HG03354 (cell line): ENCODE data around the gene ELP1.
"Not testable (repeated sequence)": the region's sequence is repeated elsewhere in the genome, so short reads cannot be mapped to it uniquely, and the experiment has no call there.

Experiments
- ATAC-seq: cut with Tn5 transposase; IDR thresholded peaks from one replicate; pipeline ENCODE4 v1.9.1; 2021; ENCODE audit warnings: mild to moderate bottlenecking; ENCODE audit not compliant: unreplicated experiment, poor library complexity, severe bottlenecking

Gene ELP1, protein sequence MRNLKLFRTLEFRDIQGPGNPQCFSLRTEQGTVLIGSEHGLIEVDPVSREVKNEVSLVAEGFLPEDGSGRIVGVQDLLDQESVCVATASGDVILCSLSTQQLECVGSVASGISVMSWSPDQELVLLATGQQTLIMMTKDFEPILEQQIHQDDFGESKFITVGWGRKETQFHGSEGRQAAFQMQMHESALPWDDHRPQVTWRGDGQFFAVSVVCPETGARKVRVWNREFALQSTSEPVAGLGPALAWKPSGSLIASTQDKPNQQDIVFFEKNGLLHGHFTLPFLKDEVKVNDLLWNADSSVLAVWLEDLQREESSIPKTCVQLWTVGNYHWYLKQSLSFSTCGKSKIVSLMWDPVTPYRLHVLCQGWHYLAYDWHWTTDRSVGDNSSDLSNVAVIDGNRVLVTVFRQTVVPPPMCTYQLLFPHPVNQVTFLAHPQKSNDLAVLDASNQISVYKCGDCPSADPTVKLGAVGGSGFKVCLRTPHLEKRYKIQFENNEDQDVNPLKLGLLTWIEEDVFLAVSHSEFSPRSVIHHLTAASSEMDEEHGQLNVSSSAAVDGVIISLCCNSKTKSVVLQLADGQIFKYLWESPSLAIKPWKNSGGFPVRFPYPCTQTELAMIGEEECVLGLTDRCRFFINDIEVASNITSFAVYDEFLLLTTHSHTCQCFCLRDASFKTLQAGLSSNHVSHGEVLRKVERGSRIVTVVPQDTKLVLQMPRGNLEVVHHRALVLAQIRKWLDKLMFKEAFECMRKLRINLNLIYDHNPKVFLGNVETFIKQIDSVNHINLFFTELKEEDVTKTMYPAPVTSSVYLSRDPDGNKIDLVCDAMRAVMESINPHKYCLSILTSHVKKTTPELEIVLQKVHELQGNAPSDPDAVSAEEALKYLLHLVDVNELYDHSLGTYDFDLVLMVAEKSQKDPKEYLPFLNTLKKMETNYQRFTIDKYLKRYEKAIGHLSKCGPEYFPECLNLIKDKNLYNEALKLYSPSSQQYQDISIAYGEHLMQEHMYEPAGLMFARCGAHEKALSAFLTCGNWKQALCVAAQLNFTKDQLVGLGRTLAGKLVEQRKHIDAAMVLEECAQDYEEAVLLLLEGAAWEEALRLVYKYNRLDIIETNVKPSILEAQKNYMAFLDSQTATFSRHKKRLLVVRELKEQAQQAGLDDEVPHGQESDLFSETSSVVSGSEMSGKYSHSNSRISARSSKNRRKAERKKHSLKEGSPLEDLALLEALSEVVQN (N-terminal part only)

DNA sequence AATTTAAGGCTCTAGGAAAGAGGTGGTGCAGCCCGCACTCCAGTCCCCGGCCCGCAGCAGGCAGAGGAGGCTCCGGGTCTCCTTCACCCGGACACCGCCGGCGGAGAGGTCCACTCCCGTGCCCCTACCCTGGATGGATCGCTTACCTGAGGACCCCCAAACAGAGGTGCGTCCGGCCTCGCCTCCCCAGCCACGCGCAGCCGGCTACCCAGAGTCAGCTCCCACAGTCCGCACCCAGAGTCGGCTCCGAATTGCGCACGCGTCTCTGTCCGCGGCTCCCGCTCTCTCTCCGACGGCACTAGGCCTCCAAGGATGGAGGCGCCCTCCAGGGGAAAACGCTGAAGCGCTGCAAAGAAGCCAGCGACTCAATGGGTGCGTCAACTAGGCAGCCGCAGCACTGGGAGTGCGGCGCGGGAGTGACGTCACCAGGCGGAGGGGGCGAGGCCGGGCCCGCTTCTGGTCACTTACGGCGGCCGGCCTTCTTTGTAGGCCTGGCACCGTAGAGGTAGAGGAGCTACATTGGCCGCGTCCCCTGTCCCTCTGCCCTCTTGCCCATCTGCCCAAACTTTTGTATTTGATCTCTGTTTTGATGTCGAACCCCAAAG, at the start of gene ELP1:
TSS of gene ELP1 (minus strand) at position 407 of the 605 bp plus-strand sequence. CDS start 2,978 bp downstream, outside the sequence.
- peak; percentile 89 for ATAC-seq

DNA sequence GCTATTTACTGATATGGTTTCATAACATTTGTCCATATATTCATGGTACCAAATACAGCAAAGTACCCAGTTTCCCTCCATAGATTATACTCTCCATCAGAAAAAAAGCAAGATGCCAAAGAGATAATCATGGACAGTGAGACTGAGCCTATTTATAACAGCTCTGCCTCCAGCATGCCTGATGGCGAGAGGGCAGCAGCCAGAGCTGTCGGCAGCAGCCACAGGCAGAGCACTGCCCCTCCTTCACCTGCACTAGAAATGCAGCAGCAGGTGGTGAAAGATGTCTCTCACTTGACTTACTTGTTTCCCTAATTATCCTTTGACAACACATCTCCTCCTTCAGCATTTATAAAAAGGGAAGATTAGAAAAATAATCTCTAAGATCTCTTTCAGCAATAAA, 47.0 kb upstream of the ELP1 start:
- ATAC-seq: no peak

DNA sequence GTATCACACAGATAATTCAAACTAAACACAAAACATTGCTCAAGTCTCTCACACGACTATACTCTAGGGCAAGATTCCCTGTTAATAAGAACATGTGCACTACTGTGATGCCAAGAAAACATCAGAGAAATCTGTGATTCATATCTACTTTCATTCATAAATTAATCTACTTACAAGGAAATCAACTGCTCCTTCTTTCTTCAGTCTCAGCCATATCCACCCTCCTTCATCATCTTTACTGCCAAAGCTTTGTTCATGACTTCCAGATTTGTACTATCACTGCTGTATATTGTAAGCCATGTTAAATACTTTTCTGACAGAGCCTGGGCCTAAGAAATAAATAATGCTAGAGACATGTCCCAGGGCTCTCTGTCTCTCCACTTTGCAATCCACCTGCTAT, 44.3 kb upstream of the ELP1 start:
- ATAC-seq: no peak

DNA sequence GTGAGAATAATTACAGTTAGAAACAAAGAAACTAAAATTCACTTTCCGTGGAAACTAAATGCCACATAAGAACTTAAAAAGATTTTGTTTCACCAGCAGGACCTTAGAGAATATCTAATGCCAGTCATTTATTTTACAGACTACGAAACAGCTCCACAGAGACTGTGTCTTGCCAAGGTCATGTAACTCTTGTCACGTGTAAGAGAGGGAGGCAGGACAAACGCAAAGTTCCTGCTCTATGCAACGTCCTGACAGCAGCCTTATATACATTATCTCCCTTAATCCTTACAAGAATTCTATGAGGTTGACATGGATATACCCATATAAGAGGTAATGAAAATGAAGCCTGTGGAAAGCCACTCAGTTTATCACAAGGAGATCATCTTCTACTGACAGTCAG, 40.0 kb upstream of the ELP1 start:
- ATAC-seq: no peak

DNA sequence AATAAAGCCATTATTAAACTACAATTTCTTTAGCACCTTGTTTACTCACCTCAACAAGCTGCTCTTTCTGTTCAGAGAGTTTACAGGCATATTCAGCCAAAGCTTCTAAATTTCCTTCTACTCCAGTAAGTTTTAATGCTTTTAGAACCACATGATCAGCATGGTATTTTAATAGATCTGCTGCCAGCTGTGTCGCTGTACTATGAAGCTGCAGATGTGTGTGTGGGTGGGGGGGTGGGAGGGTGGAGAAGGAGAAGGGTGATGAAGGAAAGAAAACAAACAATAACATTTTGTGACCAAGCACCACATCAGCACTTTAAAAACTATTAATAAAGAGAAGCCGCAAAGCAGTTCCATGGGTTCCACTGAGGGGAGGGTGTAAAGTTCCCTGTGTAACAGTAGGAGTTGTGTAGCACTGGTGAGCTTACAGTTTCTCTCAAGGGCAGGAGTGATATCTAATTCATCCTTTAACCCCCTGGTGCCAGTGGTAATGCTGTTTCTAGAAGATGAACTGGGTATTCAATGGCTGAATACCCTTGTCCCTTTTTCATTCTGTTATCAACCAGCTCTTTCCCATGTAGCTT, 38.8 kb upstream of the ELP1 start:
- ATAC-seq: no peak

DNA sequence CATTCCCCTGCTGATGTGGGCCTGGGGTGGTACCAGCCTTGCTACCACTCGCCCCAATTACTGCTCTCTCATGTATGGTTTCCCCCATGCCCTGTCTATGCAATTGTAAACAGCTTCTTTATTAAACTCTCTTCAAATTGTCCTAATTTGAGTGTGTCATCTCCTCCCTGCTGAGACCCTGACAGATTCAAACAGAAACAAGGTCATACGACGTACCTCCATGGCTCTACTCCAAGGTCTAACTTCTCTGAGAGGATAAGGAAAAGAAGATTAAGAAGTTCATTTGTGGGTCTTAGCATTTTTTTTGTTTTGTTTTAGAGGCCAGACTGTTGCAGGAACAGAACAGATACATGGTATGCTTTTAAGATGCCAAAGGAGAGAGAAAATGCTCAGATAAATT, 38.3 kb upstream of the ELP1 start:
- no peak for ATAC-seq

DNA sequence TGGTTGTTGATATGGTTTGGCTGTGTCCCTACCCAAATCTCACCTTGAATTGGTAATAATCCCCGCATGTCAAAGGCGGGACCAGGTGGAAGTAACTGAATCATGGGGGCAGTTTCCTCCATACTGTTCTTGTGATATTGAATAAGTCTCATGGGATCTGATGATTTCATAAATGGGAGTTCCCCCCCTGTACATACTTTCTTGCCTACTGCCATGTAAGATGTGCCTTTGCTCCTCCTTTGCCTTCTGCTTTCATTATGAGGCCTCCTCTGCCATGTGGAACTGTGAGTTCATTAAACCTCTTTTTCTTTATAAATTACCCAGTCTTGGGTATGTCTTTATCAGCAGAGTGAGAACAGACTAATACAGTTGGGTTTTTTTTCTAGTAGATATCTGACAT, 37.5 kb upstream of the ELP1 start:
- not testable (repeated sequence) for ATAC-seq

DNA sequence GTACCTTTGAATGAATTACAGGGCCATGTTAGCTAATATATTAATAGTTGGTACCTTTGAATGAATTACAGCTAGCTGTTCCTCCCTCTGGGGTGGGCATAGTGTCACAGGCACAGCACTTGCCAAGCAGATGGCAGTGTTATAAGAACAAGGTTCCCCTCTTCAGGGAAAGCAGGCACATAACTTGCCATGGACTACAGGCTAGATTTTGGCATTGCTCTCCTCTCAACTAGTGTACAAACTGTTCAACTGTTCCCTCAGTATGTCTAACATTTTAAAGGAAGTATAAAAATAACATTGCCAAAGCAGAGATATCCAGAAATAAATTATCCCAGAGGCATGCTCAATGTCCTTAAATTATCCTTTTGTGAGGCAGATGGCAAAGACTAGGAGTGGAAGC, 34.0 kb upstream of the ELP1 start:
- ATAC-seq: no peak

DNA sequence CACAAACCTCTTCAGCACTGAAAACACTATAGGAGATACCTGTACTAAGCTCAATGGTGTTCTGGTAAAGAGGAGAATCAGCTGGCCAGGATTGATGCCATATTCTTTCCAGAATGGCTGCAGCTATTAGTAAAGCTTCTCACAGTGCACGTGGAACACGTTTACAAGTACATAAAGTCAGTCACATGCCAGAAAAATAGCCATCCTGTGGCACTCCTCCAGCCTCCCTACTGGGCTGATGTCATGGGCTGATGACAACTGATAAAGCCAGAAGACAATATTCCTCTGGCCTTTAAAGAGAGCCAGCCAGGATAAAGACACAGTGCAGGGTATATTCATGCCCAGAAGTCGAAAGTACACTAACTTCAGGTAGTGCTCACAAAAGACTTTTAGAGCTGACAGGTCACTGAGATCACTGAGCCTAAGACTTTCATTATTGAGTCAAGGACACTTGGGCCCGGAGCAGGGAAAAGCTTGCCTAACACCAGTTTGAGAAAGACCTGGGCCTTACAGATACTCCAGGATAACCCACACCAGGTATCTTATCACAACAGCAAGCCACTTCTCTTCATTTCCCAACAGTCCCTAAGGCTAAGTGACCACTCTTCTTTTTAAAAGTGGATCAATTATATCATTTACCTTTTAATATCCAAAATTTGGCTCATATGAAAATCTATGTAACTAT, 29.7 kb upstream of the ELP1 start:
- ATAC-seq: no peak

DNA sequence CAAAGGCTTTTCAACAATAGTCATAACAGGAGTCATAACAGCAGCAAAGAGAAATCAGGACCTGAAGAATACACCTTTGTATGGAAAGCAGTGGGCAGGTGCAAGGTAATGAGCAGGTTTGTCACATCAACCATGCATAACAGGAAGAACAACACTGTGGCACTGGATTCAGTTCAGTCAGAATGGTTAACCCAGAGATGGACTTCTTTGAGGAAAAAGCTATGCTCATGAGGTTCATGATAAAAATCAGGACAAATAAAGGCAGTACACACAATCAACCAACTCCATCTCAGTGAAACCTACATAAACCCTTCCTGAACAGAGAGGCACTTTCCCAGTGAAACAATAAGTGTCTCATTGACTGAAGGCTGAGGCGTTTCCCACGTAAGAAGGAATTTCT, 27.2 kb upstream of the ELP1 start:
- no peak for ATAC-seq

DNA sequence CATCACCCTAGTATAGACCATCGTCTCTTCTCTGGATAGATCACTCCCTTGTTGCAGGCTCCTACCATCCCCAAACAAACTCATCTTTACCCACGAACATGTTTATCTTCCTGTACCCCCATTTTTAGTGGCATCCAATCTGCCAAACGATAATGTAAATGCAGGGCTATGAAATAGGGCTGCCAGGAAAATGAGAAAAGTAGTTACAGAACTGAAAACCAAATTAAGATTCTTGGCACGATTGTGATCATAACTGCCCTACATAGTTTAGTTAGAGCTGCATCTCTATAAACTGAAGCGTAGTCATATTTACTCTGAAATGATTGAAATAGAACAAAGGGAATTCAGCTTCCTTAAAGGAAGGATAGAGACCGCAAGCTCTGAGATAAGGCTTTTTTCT, 26.4 kb upstream of the ELP1 start:
- ATAC-seq: no peak

DNA sequence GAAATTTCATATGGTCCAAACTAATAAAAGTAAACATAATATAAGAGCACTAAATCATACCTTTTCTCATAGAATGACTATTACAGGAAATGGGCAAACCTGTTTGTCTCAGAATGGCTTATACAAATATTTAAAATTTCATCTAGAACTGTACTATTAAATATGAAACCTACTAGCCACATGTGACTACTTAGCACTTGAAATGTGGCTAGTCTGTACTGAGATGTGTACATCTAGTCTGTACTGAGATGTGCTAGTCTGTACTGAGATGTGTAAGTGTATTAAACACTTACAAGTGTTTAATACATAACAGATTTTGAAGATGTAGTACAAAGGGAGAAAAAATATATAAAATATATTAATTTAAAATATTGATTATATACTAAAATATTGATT, 22.7 kb upstream of the ELP1 start:
- no peak for ATAC-seq

DNA sequence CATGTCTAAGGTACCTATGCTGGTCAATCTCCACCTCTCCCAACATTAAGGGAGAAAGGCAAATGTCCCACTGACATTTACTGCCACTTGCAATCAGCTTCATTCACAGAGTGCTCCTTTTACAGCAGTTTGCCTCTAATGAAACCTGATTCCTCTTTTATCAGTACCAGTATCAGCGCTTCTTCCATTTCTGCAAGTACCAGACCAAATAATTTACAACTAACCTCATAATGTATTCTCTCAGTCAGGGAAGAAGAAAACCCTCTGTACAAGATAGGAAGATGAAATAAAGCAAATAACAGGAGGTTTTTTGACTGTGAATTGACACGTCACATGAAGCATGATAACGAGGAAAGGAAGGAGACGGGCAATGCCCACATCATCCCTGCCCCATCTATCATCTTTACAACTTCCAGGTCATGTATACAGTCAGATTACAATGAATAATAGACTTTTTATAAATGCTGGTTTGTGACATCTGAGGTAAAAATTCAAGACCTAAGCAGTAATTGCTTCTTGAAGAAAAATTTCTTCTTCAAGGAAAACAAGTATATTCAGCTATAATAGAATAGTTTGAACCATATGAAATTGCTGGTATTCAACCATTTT, 22.2 kb upstream of the ELP1 start:
- no peak for ATAC-seq

DNA sequence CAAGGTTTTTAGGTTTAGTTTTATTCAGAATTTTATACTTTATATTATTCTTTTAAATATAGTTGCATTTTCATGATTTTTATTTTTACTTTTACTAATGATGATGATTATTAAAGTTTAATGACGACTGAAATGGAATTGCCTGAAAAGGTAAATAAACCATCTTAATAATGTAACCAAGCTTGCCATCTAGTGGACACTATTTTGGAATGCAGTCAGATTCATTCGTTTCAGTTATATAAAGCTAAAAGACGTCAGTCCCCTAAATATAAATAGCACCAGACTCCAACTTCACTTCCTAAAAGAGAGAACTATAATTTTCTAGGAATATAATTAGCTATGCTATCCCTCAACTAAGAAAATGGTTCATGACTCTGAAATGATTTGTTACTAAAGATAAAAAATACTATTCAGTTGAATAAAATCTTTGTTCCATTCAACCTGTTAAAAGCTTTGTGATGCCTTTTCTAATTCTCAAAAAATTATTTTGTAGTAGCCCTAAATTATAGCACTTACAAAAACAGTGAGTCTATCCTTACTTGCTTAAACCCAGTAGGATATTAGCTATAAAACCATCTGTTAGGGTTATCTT, 20.2 kb upstream of the ELP1 start:
- no peak for ATAC-seq

DNA sequence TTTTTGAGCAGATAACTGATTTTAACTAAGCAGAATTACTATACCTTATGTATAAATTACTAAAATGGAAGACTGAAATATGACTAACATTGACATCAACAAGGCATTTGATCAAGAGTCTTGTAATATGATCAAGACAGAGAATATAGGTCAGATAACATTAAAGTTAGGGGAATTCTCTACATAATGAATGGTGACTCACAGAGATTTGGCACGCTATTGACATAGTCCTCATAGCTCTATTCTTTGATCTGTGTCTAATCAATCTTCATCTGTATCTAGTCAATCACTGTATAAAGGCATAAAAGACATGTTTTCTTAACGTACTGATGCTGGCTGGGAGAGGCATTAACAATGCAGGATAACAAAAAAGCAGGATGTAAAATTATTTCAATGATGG, 17.7 kb upstream of the ELP1 start:
- no peak for ATAC-seq

DNA sequence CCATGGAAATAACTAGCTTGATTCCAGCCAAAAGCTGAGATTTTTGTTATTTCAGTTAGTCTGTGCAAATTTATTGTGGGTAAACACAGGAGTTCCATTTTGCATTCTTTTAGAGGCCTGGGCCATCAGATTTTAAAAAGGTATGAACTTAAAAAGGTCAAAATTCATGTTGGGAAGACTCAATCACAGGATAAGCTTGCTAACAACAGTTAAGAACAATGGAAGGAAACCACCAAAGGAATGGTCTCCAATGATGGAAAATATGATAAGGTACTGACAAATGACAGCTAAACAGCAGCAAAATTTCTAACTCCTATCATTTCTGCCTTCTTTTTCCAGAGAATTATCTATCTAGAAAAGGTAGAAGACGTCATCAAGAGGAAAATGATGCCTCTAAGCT, 16.2 kb upstream of the ELP1 start:
- ATAC-seq: no peak

DNA sequence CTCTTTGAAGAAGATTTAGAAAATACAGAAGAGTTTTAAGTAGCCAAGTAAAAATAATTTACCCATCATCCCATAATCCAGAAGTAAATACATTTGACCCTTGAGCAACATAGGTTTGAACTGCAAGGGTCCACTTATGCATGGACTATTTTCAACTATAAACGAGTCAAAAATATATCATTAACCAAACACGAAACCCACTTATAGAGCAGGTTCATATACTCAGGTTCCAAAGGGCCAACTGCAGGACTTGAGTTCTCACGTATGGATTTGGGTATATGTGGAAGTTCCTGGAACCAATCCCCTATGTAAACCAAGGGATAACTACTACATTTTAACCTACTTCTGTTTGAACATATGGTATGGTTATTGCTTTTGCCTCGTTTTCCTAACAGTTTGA, 6.1 kb upstream of the ELP1 start:
- ATAC-seq: no peak

DNA sequence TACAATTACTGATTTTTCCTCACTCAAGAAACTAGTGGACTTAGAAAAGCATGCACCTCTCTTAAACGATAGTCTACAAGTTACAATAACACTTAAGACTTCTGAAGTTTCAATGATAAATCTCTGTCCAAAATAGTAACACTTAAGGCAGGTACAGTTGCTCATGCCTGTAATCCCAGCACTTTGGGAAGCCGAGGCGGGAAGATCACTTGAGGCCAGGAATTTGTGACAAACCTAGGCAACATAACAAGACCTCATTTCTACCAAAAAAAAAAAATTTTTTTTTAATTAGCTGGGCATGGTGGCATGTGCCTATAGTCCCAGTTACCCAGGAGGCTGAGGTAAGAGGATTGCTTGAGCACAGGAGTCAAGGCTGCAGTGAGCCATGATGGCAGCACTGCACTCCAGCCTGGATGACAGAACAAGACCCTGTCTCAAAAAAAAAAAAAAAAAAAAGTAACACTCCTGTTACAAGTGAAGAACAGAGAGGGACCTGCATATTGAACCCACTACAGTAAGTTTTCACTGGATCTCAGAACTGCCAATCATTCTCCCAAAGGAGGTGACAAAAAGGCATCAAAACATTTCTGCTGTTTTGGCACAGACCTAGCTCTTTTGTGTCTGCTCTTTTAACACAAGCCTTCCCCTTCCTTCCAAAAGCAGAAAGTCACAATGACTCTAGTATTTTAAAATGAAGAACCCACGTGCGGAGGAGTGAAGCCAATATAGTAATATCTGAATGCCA, 3.8 kb upstream of the ELP1 start:
- ATAC-seq: no peak
